ENCODE data around the gene TMEM40.
A peak's percentile ranks its signal among the peaks of the same experiment; 100 is the strongest.
"Not testable (repeated sequence)": the region's sequence is repeated elsewhere in the genome, so short reads cannot be mapped to it uniquely, and the experiment has no call there.

TMEM40 gene

GRCh38 chr3:12719984-12720898, 38.8 kb downstream of the TMEM40 start:
- peak; percentile 77 for DNase-seq (ENCODE audit: low spot score)

GRCh38 chr3:12719541-12719940, 39.5 kb downstream of the TMEM40 start:
- DNase-seq (ENCODE audit: low spot score): no peak

GRCh38 chr3:12716605-12717151, 42.4 kb downstream of the TMEM40 start:
- no peak for DNase-seq (ENCODE audit: low spot score)

- DNase-seq (ENCODE audit: low spot score): no peak
Observed at GRCh38 chr3:12714278-12714677, 44.8 kb downstream of the TMEM40 start.

DNA sequence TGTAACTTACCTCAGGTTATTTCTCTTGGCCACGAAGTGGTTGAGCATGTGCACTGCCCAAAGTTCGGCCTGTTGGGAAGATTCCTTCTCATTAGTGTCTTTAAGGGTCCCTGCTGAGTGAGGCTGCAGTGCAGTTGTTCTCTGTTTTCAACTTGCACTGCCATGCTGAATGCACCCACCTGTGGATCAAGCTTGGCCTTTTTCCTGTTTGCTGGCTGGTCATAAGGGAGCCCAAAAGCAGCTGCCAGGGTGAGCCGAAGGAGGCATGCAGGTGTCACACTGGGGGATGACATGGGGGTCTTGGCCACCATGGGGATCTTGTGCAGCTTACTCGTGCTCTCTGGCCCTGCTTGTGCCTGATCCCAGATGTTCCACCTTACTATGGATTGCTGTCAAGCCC, 49.0 kb downstream of the TMEM40 start:
- no peak for DNase-seq (ENCODE audit: low spot score)

- no peak for DNase-seq (ENCODE audit: low spot score)
Observed at GRCh38 chr3:12709334-12709733, 49.7 kb downstream of the TMEM40 start.

DNA sequence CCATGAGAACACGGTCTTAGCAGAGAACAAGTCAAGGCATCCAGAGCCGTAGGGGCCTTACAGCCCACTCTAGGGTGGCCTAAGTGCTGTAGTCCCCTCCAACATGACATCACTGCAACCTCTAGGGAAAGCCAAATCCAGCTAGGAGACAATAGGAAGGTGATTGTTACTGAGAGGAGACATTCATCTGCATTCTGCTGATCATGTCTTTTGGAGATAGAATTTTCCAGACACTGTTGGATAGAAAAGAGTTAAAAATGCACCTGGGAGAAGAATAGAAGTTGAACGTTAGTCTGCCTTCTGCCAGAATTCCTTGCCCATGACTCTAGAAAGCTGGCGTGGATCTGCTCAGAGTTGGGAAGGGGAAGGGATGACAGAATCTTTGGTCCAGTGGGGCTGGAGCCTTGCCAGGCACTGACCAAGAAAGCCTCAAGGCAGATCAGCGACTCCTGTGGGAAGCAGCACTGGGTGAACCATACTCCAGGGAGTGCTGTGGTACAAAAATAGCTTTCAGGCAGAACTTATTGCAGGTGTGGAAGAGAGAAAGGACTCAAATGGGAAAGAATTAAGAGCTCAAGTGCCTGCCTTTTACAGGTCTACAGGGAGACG, 50.4 kb downstream of the TMEM40 start:
- no peak for DNase-seq (ENCODE audit: low spot score)

- DNase-seq (ENCODE audit: low spot score): peak; percentile 55
Observed at GRCh38 chr3:12707449-12707848, 51.6 kb downstream of the TMEM40 start.

DNA sequence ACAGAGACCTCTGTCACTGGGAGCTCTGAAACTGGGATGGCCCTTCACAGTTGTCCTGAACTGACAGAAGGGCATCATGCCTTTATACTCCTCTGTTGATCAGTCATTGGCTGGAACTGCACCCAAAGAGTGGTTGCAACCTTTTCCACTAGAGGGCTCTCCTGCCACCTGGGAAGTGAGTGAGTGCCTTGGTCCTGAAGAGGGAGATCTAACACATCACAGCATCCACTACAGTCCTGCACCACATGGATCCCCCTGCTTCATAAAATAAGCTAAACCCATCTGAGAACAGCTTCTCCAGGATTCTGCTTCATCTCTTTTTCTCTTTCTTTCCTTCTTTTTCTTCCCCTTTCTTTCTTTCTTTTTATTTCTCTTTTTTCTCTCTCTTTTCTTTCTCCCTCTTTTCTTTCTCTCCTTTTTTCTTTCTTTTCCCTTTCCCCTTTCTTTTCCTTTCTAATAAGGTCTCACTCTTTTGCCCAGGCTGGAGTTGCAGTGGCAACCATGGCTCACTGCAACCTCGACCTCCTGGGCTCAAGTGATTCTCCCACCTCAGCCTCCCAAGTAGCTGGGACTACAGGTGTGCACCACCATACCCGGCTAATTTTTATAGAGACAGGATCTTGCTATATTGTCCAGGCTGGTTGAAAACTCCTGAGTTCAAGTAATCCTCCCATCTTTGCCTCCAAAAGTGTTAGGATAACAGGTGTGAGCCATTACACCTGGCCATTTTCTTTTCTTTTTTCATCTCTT, 52.4 kb downstream of the TMEM40 start:
- peak; percentile 86 for DNase-seq (ENCODE audit: low spot score)

- DNase-seq (ENCODE audit: low spot score): no peak
Observed at GRCh38 chr3:12705981-12706380, 53.1 kb downstream of the TMEM40 start.

GRCh38 chr3:12705374-12705926, 53.6 kb downstream of the TMEM40 start:
- DNase-seq (ENCODE audit: low spot score): no peak

GRCh38 chr3:12702501-12702900, 56.6 kb downstream of the TMEM40 start:
- no peak for DNase-seq (ENCODE audit: low spot score)

DNA sequence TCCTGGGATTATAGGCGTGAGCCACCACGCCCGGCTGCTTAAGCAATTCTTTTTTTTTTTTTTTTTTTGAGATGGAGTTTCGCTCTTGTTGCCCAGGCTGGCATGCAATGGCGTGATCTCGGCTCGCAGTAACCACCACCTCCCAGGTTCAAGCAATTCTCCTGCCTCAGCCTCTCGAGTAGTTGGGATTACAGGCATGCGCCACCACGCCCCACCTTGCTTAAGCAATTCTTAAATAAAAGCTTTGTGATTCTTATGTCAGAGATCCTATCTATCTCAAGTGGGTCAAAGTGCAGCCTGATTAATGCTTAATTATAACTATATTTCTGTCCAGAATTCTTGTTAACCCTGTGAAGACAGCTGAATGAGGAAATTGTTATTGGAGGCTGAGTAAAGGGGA, 57.5 kb downstream of the TMEM40 start:
- DNase-seq (ENCODE audit: low spot score): not testable (repeated sequence)

DNA sequence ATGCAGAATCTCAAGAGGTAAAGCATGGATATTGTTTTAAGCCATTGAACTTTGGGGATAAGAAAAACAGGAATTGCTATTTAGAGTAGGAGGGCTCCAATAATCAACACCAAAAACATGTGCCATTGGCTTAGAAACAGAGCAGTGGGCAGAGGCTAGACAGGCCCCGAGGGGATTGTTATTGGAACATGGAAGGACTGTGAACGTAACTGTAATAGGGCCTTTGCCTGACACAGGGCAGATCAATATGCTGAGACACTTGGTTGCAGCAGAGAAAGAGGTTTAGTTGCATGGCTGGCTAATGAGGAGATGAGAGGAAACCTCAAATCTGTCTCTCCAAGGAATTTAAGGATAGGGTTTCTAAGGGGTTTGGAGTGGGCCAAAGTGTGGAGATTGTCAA, 58.3 kb downstream of the TMEM40 start:
- DNase-seq (ENCODE audit: low spot score): no peak

GRCh38 chr3:12695916-12696315, 63.1 kb downstream of the TMEM40 start:
- no peak for DNase-seq (ENCODE audit: low spot score)

GRCh38 chr3:12695112-12695511, 63.9 kb downstream of the TMEM40 start:
- no peak for DNase-seq (ENCODE audit: low spot score)

DNA sequence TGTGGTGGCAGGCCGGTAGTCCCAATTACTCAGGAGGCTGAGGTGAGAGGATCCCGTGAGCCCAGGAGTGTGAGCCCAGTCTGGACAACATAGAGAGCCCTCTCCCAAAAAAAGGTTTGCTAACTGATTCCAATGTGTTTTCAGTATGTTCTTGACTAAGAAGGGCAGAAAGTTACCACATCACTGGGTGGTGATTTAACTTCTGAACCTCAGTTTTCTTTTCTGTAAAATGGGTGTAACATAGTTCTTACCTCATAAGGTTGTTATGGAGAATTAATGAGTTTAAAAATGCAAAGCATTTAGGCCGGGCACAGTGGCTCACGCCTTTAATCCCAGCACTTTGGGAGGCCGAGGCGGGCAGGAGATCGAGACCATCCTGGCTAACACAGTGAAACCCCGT, 66.6 kb downstream of the TMEM40 start:
- DNase-seq (ENCODE audit: low spot score): no peak

DNA sequence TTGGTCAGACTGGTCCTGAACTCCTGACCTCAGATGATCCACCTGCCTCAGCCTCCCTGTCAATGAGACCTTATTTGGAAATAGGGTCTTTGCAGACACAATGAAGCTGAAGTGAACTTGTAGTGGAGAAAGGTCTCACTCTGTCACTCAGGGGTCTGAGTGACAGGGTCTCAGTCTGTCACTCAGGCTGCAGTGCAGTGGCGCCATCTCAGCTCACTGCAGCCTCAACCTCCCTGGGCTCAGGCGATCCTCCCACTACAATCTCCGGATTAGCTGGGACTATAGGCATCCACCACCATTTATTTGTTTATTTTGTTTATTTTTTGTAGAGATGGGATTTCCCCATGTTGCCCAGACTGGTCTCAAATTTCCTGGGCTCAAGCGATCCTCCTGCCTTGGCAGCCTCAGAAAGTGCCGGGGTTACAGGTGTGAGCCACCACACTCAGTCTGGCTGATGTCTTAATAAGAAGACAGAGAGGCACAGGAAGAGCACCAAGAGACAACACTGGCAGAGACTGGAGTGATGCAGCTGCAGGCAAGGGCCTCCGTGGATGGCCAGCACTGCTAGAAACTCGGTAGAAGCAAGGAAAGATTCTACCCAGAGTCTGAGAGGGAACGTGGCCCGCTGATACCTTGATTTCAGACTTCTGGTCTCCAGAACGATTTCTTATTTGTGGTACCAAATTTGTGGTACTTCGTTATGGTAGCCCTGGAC, 68.9 kb downstream of the TMEM40 start:
- DNase-seq (ENCODE audit: low spot score): no peak

- peak; percentile 34 for DNase-seq (ENCODE audit: low spot score)
Observed at GRCh38 chr3:12687948-12688347, 71.1 kb downstream of the TMEM40 start.

DNA sequence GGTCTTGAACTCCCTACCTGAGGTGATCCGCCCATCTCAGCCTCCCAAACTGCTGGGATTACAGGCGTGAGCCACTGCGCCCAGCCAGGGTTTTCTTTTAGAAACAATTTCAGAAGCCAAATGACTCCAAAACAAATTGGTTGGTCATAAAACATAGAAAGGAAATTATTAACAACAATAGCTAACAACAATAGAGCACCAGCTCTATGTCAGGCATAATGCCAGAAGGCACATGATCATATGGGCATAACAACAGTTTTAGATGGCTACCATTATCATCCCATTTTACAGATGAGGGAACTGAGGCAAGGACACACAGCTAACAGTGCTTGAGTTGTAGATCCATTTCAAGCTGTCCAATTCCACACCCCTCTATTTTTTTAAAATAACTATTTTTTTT, 73.0 kb downstream of the TMEM40 start:
- no peak for DNase-seq (ENCODE audit: low spot score)
